ENCODE data around the gene MED29. TPM values are rescaled to one million over a fixed set of nuclear protein-coding genes. Genes with fewer than 3 reads are reported as not detected.

MED29 gene
- total RNA-seq, 1 donor from 2014 or later = 27.0 TPM

DNA sequence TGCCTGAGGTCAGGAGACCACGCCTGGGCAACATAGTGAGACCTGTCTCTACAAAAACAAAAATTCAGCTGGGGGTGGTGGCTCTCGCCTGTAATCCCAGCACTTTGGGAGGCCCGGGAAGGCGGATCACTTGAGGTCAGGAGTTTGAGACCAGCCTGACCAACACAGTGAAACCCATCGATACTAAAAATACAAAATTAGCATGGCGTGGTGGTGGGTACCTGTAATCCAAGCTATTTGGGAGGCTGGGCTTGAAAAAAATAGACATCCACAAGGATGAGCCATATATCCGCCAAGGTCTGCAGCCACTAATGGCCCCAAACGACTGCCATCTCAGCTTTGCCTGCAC lies 41.5 kb downstream of the MED29 start:
- H3K4me3 Mint-ChIP-seq (ENCODE audit: unreplicated experiment) = peak overlapping the region; percentile 72

DNA sequence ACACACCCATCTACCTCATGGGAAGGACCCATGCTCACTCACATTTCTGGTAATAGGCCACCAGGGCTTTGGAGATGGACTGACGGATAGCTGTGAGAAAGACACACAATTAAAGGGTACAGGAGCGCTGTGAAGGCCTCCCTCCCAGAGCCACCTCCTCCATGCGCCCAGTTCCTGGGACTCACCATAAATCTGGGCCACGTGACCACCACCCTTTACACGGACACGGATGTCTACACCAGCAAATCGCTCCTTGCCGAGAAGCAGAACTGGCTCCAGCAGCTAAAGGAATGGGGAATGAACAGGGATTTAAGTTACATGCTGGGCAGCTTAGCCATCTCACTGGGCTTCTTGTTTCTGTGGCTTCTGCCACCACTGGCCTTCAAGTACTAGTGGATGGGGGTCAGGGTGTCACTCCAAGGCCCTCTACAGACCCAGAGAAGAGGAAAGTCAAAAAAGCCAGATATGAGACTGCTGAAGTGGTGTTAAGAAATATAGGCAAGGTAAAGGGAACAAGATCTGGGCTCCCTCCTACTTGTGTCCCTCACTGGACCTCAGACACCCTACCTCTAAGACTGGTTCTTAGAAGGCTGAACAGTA lies 42.4 kb downstream of the MED29 start:
- peak overlapping the region; percentile 99 for H3K9ac ChIP-seq (ENCODE audit: low read length)
- no peak for TF ChIP-seq EZH2 (IDR thresholded peaks at IDR 0.05; ENCODE audit: insufficient read depth, low read length)
- TF ChIP-seq, protein P1, sequence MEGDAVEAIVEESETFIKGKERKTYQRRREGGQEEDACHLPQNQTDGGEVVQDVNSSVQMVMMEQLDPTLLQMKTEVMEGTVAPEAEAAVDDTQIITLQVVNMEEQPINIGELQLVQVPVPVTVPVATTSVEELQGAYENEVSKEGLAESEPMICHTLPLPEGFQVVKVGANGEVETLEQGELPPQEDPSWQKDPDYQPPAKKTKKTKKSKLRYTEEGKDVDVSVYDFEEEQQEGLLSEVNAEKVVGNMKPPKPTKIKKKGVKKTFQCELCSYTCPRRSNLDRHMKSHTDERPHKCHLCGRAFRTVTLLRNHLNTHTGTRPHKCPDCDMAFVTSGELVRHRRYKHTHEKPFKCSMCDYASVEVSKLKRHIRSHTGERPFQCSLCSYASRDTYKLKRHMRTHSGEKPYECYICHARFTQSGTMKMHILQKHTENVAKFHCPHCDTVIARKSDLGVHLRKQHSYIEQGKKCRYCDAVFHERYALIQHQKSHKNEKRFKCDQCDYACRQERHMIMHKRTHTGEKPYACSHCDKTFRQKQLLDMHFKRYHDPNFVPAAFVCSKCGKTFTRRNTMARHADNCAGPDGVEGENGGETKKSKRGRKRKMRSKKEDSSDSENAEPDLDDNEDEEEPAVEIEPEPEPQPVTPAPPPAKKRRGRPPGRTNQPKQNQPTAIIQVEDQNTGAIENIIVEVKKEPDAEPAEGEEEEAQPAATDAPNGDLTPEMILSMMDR (IDR thresholded peaks at IDR 0.05; ENCODE audit: insufficient read depth, low read depth, low read length) = no peak
- peaks cover 26% of the 10 kb centered on the region for H3K36me3 ChIP-seq (ENCODE audit: insufficient read depth, low read length)
- peaks cover 28% of the 10 kb centered on the region for H3K4me1 Mint-ChIP-seq (ENCODE audit: low read depth, unreplicated experiment)
- peak overlapping the region; percentile 99 for H3K4me3 ChIP-seq (ENCODE audit: insufficient read depth, low read depth, low read length)
- peaks cover 14% of the 10 kb centered on the region for H3K36me3 Mint-ChIP-seq (ENCODE audit: low read depth, unreplicated experiment)
- peak overlapping the region; percentile 88 for H3K4me2 ChIP-seq (ENCODE audit: low read length)
- H3K79me2 ChIP-seq (ENCODE audit: insufficient read depth, low read length) = peaks cover 39% of the 10 kb centered on the region
- no peaks in the 10 kb centered on the region for H3K27me3 Mint-ChIP-seq (ENCODE audit: low read depth, unreplicated experiment)
- H3K9me3 ChIP-seq (ENCODE audit: insufficient read depth, low read depth, low read length) = no peaks in the 10 kb centered on the region
- H3K4me1 ChIP-seq (ENCODE audit: insufficient read depth, low read length) = peaks cover 33% of the 10 kb centered on the region
- DNase-seq (ENCODE audit: low read depth) = no peak
- H3K27ac ChIP-seq (ENCODE audit: low read depth, low read length) = peak overlapping the region; percentile 94
- H2AFZ ChIP-seq (ENCODE audit: low read depth, low read length) = no peak overlapping the region
- H3K9me3 Mint-ChIP-seq (ENCODE audit: unreplicated experiment) = no peaks in the 10 kb centered on the region
- H4K20me1 ChIP-seq (ENCODE audit: insufficient read depth, low read length) = peaks cover 29% of the 10 kb centered on the region
- H3K4me3 Mint-ChIP-seq (ENCODE audit: unreplicated experiment) = peak overlapping the region; percentile 100
- no peak for FAIRE-seq
- peak overlapping the region; percentile 75 for H3K27ac Mint-ChIP-seq (ENCODE audit: unreplicated experiment)
- H3K27me3 ChIP-seq (ENCODE audit: insufficient read depth, low read length) = no peaks in the 10 kb centered on the region

More for the DNA sequence above, 41.5 kb downstream of the MED29 start:
- no peaks in the 10 kb centered on the region for H3K9me3 Mint-ChIP-seq (ENCODE audit: unreplicated experiment)
- H3K4me1 ChIP-seq (ENCODE audit: insufficient read depth, low read length) = peaks cover 40% of the 10 kb centered on the region
- no peak overlapping the region for H3K27ac Mint-ChIP-seq (ENCODE audit: unreplicated experiment)
- no peak for DNase-seq (ENCODE audit: low read depth)
- peaks cover 33% of the 10 kb centered on the region for H3K4me1 Mint-ChIP-seq (ENCODE audit: low read depth, unreplicated experiment)
- H4K20me1 ChIP-seq (ENCODE audit: insufficient read depth, low read length) = peaks cover 29% of the 10 kb centered on the region
- no peak for FAIRE-seq
- peaks cover 14% of the 10 kb centered on the region for H3K36me3 Mint-ChIP-seq (ENCODE audit: low read depth, unreplicated experiment)
- H3K27ac ChIP-seq (ENCODE audit: low read depth, low read length) = peak overlapping the region; percentile 20
- no peak overlapping the region for H2AFZ ChIP-seq (ENCODE audit: low read depth, low read length)
- H3K79me2 ChIP-seq (ENCODE audit: insufficient read depth, low read length) = peaks cover 39% of the 10 kb centered on the region
- peaks cover 26% of the 10 kb centered on the region for H3K36me3 ChIP-seq (ENCODE audit: insufficient read depth, low read length)
- no peaks in the 10 kb centered on the region for H3K27me3 ChIP-seq (ENCODE audit: insufficient read depth, low read length)
- no peak for TF ChIP-seq EZH2 (IDR thresholded peaks at IDR 0.05; ENCODE audit: insufficient read depth, low read length)
- TF ChIP-seq, protein P1 (IDR thresholded peaks at IDR 0.05; ENCODE audit: insufficient read depth, low read depth, low read length) = no peak
- no peak overlapping the region for H3K4me2 ChIP-seq (ENCODE audit: low read length)
- H3K27me3 Mint-ChIP-seq (ENCODE audit: low read depth, unreplicated experiment) = no peaks in the 10 kb centered on the region
- H3K9me3 ChIP-seq (ENCODE audit: insufficient read depth, low read depth, low read length) = no peaks in the 10 kb centered on the region
- peak overlapping the region; percentile 99 for H3K9ac ChIP-seq (ENCODE audit: low read length)
- H3K4me3 ChIP-seq (ENCODE audit: insufficient read depth, low read depth, low read length) = no peak overlapping the region
